ENCODE measurements around the gene ZNF488.

Gene ZNF488

DNA sequence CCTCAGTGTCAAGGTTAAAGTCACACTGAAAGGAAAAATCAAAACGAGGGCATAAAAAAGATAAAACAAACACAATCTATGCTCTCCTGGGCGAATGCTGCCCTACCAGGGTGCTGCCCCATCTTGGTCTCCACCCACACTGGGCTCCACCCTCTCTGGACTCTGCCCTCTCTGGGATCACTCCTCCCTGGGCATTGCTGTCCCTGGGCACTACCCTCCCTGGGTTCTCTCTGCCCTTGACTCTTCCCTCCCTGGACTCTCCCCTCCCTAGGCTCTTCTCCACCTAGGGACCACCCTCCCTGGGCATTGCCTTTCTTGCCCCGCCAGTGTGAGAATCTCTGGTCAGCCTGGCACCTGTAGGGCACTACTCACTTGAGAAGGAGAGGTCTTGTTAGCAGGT lies 53.3 kb downstream of the ZNF488 start:
- DNase-seq (ENCODE audit: low read depth in 2 of 2) = no peak

DNA sequence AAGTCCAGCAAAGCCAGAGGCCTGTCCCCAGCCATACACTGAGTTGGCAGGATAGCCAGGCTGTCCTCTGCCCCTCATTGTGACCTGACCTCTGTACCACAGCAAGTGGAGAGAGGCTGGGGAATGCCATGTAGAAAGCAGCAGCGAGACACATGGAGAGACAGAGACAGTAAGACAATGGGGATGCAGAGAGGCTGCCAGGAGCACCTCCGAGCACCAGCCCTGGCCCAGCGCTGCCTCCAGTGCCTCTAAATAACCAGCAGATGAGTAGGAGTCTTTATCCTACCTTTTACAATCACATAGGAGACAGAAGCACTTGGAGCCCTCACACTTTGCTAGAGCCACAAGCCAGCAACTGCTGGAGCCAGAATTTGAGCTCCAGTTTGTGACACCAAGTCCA lies 53.7 kb downstream of the ZNF488 start:
- no peak for DNase-seq (ENCODE audit: low read depth in 2 of 2)

DNA sequence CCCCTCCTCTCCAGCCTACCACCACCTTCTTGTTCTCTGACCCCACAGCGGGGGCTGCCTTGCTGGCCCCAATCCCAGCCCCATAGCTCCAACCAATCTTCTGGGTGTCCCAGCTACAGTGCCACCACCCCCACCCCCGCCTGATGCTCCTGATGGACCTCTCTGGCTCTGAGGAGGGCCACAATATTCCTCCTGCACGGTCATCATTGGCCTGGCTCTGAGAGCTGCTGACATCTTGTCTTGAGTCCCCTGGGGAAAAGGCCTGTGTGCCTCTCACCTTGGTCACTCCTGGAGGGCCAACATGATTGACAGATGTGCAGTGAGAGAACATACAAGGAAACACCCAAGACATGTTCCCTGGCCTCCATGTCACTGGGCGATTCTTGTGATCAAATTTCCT lies 54.2 kb downstream of the ZNF488 start:
- no peak for DNase-seq (ENCODE audit: low read depth in 2 of 2)

- no peak for DNase-seq (ENCODE audit: low read depth in 2 of 2)
These were observed 57.2 kb downstream of the ZNF488 start for GRCh38 chr10:47326927-47327330.

- no peak for DNase-seq (ENCODE audit: low read depth in 2 of 2)
These were observed 57.7 kb downstream of the ZNF488 start for GRCh38 chr10:47326306-47326926.

GRCh38 chr10:47325303-47326291 lies 58.5 kb downstream of the ZNF488 start:
- DNase-seq (ENCODE audit: low read depth in 2 of 2) = no peak

- no peak for DNase-seq (ENCODE audit: low read depth in 2 of 2)
These were observed 60.3 kb downstream of the ZNF488 start for GRCh38 chr10:47323636-47324296.

DNA sequence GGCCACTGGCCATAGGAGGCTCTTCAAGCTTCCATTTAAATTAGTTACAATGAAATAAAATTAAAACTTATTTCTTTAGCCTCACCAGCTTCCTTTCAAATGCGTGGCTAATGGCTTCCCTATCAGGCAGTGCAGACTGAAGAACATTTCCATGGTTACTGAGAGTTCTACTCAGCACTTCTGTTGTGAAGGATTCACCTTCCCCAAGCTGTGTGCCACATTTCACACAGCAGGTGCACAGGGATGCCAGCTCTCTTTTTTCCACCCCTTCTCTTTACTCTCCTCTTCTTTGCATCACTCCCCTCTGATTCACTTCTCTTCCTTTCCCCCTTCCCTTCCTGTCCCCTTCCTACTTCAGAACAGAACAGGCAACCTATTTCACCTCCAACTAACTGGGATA lies 61.0 kb downstream of the ZNF488 start:
- DNase-seq (ENCODE audit: low read depth in 2 of 2) = no peak

DNA sequence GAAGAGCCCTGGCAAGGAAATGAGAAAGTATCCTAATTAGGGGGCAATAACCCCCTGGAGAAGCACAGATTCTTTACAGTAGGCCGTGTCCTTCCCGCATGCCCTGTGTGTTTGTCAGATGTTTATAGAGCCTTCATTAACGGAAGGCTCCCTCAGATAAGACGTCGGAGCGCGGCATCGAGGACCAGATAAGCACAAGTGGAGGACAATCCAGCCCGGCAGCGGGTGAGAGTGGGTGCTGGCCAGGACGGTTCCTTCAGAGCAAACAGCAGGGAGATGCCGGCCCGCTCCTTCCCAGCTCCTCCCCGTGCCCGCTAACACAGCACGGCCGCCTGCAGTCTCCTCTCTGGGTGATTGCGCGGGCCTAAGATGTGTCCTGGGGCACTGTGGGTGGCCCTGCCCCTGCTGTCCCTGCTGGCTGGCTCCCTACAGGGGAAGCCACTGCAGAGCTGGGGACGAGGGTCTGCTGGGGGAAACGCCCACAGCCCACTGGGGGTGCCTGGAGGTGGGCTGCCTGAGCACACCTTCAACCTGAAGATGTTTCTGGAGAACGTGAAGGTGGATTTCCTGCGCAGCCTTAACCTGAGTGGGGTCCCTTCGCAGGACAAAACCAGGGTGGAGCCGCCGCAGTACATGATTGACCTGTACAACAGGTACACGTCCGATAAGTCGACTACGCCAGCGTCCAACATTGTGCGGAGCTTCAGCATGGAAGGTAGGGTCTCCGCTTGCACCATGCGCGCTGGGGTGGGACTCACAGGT lies 61.6 kb downstream of the ZNF488 start, which contains the start of gene GDF2:
Gene GDF2, plus strand, starts transcription at position 155 of the 762 bp plus-strand sequence. Its CDS starts 215 bp downstream, at position 370.
- DNase-seq (ENCODE audit: low read depth in 2 of 2) = no peak

DNA sequence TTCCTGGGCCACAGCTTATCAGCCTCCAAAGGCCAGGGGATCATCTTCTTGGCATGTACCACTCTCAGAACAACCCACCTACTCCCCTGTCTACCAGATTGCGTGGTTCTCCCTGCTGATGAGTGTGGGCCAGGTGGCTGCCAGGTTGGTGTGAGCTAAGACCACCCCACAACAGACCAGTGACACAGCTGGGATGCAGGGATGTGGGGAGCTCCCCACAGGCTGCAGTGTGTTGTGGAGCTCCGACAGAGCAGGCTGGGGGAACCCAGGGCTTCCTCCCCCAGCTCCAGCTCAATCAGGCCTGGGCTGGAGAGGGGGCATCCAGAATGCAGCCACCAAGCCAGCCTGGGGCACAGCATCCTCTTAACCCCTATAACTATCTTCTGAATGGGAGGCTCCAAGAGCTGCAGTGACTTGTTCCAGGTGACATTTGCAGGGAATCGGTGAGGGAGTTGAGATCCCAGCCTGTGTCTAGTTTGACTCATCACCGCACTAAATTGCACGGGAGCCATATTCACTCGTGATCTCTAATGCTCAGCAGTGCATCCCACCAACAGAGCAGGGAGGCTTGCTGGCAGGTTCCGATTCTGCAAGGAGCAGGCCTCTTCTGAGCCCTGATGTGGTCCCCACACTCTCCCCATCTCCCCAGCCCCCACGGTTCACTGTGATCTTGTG lies 62.4 kb downstream of the ZNF488 start:
- DNase-seq (ENCODE audit: low read depth in 2 of 2) = no peak

- no peak for DNase-seq (ENCODE audit: low read depth in 2 of 2)
These were observed 63.3 kb downstream of the ZNF488 start for GRCh38 chr10:47320812-47321211.

GRCh38 chr10:47319784-47320183 lies 64.3 kb downstream of the ZNF488 start:
- DNase-seq (ENCODE audit: low read depth in 2 of 2) = no peak

DNA sequence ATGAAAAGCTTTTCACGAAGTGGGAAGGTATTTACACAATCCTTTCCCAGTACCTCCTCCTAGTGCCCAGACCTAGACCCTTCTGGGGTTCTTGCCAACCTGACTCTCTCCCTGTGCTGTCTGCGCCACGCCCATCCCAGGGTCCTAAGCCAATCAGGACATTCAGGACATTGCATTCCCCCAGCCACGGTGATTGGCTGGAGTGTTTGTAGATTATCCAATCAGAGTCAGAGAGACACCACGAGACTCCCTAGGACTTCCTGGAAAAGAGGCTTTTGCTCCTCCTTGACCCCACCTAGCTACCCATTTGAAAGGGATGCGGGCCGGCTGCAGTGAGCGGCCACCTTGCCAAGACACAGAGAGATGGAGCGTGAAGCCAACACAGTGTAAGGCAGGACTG lies 65.4 kb downstream of the ZNF488 start:
- DNase-seq (ENCODE audit: low read depth in 2 of 2) = no peak

DNA sequence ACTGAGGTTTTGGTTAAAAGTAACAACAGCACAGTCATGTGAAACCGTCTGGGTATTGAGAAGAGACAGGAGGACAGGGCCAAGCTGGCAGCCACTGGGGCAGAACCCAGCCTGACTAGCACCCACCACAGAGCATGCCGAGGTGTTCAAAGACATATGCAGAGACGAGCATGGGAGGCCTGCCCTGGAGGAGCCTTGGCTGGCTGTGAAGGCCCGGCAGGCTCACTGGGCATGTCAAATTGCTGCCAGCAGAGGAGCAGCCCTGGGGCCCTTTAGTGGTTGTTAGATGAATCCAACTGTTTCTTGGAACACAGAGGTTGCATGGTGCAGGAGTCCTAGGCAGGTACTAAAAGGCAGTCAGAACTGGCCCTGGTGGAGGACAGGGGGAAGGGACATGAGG lies 66.8 kb downstream of the ZNF488 start:
- DNase-seq (ENCODE audit: low read depth in 2 of 2) = no peak

DNA sequence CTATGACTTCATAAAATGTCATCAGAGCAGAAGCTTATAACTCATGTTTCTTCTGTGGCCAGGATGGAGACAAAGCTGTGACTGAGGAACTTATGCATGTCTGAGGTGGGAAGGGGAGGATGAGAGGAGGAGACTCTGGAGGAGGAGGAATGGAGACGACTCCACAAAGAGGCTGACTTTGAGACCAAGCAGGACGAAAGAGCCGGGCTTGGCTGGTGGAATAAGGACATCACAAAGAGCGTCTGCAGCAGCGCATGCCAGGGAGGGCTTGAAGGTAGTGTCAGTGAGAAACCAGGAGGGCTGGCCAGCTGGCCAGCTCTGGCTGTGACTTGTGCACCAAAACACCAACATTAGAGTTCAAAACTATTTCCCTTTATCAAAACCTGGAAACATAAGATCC lies 68.0 kb downstream of the ZNF488 start:
- no peak for DNase-seq (ENCODE audit: low read depth in 2 of 2)
